ENCODE measurements around the gene FYN.

The FYN gene

GRCh38 chr6:111880181-111880888 is 7.1 kb upstream of the FYN start:
- no peak for ATAC-seq (ENCODE audit: insufficient read depth, low read depth)
- no peak overlapping the region for H3K27ac ChIP-seq (ENCODE audit: low read length)

GRCh38 chr6:111875741-111876140 is 2.5 kb upstream of the FYN start:
- ATAC-seq (ENCODE audit: insufficient read depth, low read depth) (no peak), DNase-seq (no peak)
- Histone ChIP-seq H3K9me3 (ENCODE audit: insufficient read depth, low read length, severe bottlenecking) (no peaks in the 10 kb centered on the region), H3K4me2 (ENCODE audit: insufficient read depth, low read length) (no peak overlapping the region), H3K36me3 (ENCODE audit: insufficient read depth, low read length) (no peaks in the 10 kb centered on the region), H3K79me2 (ENCODE audit: insufficient read depth, low read length) (peaks cover 21% of the 10 kb centered on the region), H3K4me1 (ENCODE audit: insufficient read depth, low read length) (peaks cover 25% of the 10 kb centered on the region), H4K20me1 (ENCODE audit: insufficient read depth, low read length) (peaks cover under 1% of the 10 kb centered on the region; the same call in 1 of the 2 replicates), H3K4me3 (ENCODE audit: low read depth in 1 of 2, low read length in 2 of 2) (no peak overlapping the region), H3K9ac (ENCODE audit: low read depth, low read length) (no peak overlapping the region), H3K27me3 (ENCODE audit: insufficient read depth, low read length, poor library complexity) (no peaks in the 10 kb centered on the region), H2AFZ (ENCODE audit: low read depth, low read length) (no peak overlapping the region), H3K27ac (ENCODE audit: low read length) (no peak overlapping the region)
- TF ChIP-seq EZH2 (IDR thresholded peaks at IDR 0.05; ENCODE audit: borderline replicate concordance, low read depth, low read length, severe bottlenecking) (no peak), CTCF (IDR thresholded peaks at IDR 0.05; ENCODE audit: borderline replicate concordance, extremely low read depth, low read length, poor library complexity, severe bottlenecking) (no peak)

More at GRCh38 chr6:111880181-111880888, 7.1 kb upstream of the FYN start:
- TF ChIP-seq EZH2 (IDR thresholded peaks at IDR 0.05; ENCODE audit: borderline replicate concordance, low read depth, low read length, severe bottlenecking) (no peak), CTCF (IDR thresholded peaks at IDR 0.05; ENCODE audit: borderline replicate concordance, extremely low read depth, low read length, poor library complexity, severe bottlenecking) (no peak)
- Histone ChIP-seq H3K27me3 (ENCODE audit: insufficient read depth, low read length, poor library complexity) (no peaks in the 10 kb centered on the region), H3K4me3 (ENCODE audit: low read depth in 1 of 2, low read length in 2 of 2) (no peak overlapping the region), H3K36me3 (ENCODE audit: insufficient read depth, low read length) (no peaks in the 10 kb centered on the region), H4K20me1 (ENCODE audit: insufficient read depth, low read length) (no peaks in the 10 kb centered on the region), H3K79me2 (ENCODE audit: insufficient read depth, low read length) (no peaks in the 10 kb centered on the region), H3K9ac (ENCODE audit: low read depth, low read length) (no peak overlapping the region), H3K4me1 (ENCODE audit: insufficient read depth, low read length) (no peaks in the 10 kb centered on the region), H2AFZ (ENCODE audit: low read depth, low read length) (no peak overlapping the region), H3K4me2 (ENCODE audit: insufficient read depth, low read length) (no peak overlapping the region), H3K9me3 (ENCODE audit: insufficient read depth, low read length, severe bottlenecking) (no peaks in the 10 kb centered on the region)
- DNase-seq: no peak

GRCh38 chr6:111874025-111874415 is 768 bp upstream of the FYN start:
- TF ChIP-seq EZH2 (IDR thresholded peaks at IDR 0.05; ENCODE audit: borderline replicate concordance, low read depth, low read length, severe bottlenecking): no peak
- no peak for TF ChIP-seq CTCF (IDR thresholded peaks at IDR 0.05; ENCODE audit: borderline replicate concordance, extremely low read depth, low read length, poor library complexity, severe bottlenecking)
- peak overlapping the region; percentile 79 for H2AFZ ChIP-seq (ENCODE audit: low read depth, low read length)
- ATAC-seq (ENCODE audit: insufficient read depth, low read depth) (no peak), DNase-seq (peak; percentile 73)
- H3K79me2 ChIP-seq (ENCODE audit: insufficient read depth, low read length): peaks cover 38% of the 10 kb centered on the region
- H3K9ac ChIP-seq (ENCODE audit: low read depth, low read length): peak overlapping the region; percentile 77
- H3K4me2 ChIP-seq (ENCODE audit: insufficient read depth, low read length): peak overlapping the region; percentile 83
- peaks cover 17% of the 10 kb centered on the region; the same call in 1 of the 2 replicates for H4K20me1 ChIP-seq (ENCODE audit: insufficient read depth, low read length)
- peaks cover 42% of the 10 kb centered on the region for H3K4me1 ChIP-seq (ENCODE audit: insufficient read depth, low read length)
- H3K9me3 ChIP-seq (ENCODE audit: insufficient read depth, low read length, severe bottlenecking): no peaks in the 10 kb centered on the region
- H3K36me3 ChIP-seq (ENCODE audit: insufficient read depth, low read length): no peaks in the 10 kb centered on the region
- peak overlapping the region; percentile 81 for H3K27ac ChIP-seq (ENCODE audit: low read length)
- peak overlapping the region; percentile 48 to 73 for H3K4me3 ChIP-seq (ENCODE audit: low read depth in 1 of 2, low read length in 2 of 2)
- no peaks in the 10 kb centered on the region for H3K27me3 ChIP-seq (ENCODE audit: insufficient read depth, low read length, poor library complexity)
